Measurements from ENCODE around the gene ATL3.
"Not testable (repeated sequence)": the region's sequence is repeated elsewhere in the genome, so short reads cannot be mapped to it uniquely, and the experiment has no call there.

The ATL3 gene

DNA sequence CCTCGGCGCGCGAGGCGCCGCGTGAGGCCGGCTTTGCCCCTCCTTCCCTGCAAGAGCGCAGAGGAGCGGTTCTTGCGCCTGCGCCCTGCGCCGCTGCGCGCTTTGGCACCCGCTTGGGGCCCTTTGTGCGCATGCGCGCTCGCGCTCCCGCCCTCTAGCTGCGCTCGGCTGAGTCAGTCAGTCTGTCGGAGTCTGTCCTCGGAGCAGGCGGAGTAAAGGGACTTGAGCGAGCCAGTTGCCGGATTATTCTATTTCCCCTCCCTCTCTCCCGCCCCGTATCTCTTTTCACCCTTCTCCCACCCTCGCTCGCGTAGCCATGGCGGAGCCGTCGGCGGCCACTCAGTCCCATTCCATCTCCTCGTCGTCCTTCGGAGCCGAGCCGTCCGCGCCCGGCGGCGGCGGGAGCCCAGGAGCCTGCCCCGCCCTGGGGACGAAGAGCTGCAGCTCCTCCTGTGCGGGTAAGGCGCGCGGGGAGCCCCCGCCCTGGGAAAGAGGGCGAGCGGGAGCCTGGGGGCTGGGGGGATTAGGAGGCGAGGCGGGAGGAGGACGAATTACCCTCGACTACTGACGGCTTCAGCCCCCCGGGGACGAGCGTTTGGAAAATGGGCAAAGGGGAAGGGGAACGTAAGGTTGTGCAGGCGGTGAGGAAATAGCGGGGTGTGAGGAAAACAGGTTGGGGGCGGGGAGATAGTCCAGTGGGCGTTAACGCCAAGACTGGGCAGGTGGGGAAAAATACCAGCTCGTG is 10.3 kb upstream of the ATL3 start, which contains the start of gene RTN3:
Gene RTN3 (plus strand): TSS at position 180 of the 745 bp plus-strand sequence. CDS start 137 bp downstream, at position 317.
- peak; percentile 98 for DNase-seq

DNA sequence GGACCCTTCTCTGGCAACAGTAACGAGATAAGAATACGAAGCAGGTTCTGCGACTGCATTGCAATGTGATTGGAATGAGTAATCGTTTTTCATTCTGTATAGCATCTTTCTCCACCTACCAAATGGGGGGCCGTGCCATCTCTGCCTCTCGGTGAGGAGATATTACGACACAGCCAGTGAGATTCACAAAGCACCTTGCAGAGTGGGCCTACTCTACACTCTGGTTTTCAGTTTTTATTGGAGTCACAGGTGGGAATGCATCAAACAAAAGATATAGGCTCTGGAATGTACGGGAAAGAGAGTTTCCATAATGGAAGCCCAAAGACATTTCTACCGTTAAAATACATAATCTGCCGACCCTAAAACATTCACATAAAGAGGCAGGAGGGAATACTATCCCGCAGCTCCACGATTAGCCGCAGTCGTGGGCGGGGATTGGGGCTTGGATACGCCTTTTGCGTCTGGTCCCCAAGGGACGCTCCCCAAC is 9.7 kb upstream of the ATL3 start:
- no peak for DNase-seq

DNA sequence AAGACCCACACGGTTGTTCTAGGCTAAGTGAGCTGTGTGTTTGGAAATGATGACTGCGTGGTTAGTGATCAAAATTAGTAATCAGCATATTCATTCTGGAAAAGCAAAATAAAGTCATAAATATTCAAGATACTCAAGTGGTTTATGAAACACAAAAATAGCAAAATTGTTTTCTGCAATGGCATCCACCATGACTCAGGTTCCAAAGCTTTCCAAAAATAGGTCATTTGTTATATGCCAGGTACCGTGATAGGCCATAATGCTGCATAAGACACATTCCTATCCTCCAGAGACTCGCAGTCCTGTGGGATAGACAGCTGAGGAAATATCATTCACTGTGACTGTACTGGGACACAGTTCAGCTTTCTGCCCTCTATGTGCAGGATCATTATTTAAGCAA is 2.4 kb upstream of the ATL3 start:
- no peak for DNase-seq

DNA sequence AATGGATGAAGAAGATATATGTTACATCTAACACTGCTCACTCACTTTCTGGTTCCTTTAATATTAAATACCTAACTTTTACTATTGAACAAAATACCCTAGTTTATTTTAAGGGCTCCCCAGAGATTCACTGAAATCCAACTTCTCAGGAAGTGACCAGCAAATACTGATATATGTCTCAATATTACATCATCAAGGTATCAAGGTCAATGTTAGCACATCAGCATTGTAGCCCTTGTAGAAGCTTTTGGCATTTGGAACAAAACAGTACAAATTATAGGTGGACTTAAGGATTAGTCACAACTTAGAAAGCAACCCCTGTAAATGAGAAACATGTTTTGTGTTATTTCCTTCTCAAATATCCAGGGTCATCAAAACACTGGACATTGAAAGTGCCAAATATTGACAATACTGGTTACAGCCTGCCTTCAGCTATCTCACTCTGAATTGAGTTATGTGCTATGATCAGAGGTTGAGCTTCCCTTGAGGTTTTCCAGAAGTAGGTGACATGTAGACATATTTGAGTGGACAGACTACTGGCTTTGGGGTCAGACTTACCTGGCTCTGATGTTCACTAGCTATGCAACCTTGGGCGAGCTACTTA is 1.9 kb upstream of the ATL3 start:
- no peak for DNase-seq

DNA sequence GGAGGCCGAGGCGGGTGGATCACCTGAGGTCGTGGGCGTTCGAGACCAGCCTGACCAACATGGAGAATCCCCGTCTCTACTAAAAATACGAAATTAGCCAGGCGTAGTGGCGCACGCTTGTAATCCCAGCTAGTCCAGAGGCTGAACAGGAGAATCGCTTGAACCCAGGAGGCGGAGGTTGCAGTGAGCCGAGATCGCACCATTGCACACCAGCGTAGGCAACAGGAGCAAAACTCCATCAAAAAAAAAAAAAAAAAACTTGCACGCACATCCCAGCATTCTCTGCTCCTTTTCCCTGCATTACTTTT is 934 bp upstream of the ATL3 start:
- no peak for DNase-seq

DNA sequence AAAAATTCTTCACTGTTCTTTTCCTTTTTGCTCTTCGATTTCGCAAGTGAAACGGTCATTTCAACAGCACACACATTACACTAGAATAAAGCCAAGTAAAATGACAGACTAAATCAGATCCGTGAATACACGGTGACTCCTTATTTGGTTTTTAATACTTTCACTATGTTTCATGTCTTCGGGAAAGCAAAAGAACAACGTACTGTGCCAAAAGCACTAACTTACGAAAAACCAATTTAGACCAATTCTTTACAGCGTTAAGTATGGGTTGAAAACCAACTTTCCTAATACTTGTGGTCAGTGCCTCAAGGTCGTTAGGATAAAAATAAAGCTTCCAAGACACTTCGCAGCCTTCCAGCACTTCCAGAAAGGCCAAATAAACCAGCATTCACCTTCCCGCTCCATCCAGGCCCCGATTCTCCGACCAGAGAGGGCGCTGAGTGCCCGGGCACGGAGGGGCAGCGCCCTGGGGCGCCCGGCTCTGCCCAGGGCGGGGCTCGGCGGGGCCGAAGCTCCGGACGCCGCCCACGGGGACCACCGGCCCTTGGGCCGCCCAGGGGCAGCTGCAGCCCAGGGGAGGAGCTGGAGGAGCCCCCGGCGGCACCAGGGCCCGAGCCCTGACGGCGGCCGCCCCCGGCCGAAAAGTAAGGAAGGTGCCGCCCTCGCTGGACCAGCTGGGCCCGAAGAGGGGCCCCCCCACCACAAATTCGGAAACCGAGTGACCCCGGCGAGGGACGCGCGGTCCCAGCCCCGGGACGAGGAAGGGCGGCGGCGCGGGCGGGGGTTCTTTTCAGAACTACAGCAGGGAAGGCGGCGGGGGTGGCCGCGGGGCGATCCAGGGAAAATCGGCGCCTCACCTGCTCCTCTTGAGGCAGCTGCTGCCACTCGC is 499 bp downstream of the ATL3 start:
- peak; percentile 70 for DNase-seq

DNA sequence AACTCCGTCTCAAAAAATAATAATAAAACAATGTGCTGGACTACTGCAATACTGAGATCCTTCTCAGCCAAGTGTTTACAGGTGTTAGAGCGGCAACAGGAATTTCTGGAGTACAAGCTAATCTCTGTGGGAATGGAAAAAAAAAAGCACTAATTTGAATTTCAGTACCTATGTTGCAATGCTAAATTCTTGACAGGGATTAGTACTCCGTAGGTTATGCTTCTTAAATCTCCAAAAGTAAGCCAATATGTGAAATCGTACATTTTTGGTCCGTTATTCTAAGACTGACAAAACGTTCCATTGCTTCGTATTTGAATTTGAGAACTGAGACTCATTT is 1.1 kb downstream of the ATL3 start:
- no peak for DNase-seq

DNA sequence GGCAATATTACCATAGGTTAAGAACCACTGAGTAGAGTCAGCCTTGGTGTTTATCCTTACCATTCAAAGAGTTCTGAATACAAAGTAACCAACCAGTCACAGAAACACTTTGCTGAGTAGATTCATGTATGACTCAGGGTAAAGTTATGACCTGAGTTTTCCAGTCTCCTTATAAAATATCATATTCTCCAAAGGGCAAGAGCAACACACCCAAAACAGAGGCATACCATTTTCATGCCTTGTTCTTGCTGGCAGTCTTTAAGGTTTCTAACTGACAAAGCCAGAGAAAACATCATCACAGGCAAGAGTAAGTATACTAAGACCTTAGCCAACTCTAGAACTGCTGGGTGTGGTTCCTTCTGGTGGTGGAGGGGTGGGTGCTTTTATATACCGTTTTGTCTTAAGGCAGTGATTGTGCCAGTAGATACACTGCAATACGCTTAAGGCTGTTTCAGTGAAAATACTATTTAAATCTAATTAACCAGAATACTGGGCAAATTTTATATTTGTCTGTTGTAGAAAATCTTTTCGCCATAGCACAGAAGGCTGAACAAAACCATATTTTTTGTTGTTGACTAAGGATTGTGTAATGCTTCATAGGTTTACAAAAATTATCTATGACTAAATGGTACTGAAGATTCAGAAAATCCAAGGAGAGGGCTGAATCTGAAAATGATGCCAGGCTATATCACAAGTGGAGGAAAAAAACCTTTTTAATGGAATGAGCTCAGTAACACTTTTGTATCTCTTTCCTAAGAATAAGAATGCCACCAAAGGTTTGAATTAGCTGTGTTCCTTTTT is 3.0 kb downstream of the ATL3 start:
- no peak for DNase-seq

DNA sequence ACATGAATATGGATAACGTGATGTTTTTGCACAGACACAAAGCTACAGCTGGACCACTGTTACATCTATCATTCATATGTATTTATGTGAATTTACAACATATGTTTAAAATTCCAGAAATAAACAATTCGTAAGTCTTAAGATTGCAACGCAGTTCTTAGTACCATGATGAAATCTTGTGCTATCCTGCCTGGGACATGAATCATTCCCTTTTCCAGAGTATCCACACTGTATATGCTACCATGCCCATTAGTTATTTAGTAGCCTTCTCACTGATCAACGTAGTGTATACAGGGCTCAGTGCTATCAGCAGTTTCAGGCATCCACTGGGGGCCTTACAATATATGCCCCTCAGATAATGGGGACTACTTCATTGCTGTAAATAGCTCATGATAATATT is 4.3 kb downstream of the ATL3 start:
- DNase-seq, result no peak

DNA sequence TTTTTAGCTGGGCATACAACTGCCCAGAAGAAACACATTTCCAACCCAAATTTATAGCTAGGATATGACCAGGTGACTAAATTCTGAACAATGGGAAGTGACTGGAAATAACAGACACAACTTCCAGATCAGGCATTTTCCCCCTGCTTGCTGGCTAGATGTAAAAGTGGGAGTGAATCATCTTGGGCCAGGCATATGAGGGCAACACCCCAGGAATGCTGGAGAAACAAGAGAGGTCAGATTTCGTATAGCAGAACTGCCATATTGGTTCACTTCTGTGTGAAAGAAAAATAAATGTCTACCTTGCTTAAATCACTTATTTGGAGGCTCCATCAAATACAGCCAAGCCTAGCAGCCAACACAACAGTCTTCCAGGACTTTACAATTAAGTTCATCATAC is 7.4 kb downstream of the ATL3 start:
- no peak for DNase-seq

DNA sequence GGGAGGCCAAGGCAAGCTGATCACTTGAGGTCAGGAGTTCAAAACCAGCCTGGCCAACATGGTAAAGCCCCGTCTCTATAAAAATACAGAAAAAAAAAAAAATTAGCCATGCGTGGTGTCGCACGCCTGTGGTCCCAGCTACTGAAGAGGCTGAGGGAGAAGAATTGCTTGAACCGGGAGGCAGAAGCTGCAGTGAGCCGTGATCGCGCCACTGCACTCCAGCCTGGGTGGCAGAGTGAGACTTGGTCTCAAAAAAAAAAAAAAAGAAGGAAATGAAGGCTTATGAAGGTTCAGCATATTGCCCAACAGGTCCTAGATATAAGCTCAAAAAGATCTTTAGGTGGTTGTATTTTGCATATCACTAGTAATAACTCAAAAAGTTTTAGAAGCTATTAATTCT is 10.2 kb downstream of the ATL3 start:
- no peak for DNase-seq

DNA sequence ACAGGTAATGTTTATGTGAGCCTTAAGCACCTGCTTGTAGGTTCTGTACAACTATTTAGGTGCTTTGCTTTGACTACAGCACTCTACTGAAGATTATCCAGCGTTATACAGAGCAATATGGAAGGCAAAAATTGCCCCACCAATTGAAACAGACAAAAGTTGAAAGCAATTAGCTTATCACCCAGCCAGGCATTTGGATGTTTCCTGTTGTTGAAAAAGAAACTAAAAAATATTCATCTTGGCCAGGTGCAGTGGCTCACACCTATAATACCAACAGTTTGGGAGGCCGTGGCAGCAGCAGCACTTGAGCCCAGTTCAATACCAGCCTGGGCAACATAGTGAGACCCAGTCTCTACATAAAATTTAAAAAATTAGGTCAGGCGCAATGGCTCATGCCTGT is 18.5 kb downstream of the ATL3 start:
- DNase-seq, result no peak

DNA sequence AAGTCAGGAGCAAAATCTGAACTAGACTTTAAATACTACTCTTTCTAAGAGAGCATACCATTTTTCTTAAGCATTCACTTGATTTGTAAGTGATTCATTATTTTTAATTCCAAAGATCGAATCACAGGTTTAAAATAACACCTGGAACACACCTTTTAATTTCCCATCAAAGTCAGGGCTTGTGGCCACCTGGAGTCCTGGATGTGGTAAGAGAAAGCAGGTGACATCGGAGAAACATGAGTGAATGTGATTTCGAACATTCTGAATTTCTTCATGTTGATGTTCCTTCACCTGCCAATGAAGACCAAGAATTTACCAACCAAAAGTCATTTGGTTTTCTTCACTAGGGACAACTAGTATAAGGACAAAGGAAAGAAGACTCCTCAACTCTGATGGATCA is 28.0 kb downstream of the ATL3 start:
- DNase-seq, result no peak

DNA sequence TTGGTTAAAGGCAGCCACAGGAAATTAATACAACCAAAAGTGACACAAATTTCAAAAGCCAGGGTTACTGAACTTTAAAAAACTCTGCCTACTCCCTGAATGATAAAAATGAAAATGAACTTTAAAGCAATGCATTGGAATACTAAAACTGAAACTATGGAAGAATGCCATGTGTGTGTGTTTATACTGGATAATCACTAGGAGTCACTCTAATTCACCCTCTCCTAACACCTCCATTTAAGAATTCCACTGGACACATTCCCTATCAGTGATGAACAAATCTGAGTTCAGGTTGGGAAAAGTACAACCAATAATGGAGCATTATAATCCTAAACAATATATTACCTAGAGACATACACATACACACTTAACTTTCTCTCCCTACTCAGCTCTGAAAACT is 29.4 kb downstream of the ATL3 start:
- no peak for DNase-seq

DNA sequence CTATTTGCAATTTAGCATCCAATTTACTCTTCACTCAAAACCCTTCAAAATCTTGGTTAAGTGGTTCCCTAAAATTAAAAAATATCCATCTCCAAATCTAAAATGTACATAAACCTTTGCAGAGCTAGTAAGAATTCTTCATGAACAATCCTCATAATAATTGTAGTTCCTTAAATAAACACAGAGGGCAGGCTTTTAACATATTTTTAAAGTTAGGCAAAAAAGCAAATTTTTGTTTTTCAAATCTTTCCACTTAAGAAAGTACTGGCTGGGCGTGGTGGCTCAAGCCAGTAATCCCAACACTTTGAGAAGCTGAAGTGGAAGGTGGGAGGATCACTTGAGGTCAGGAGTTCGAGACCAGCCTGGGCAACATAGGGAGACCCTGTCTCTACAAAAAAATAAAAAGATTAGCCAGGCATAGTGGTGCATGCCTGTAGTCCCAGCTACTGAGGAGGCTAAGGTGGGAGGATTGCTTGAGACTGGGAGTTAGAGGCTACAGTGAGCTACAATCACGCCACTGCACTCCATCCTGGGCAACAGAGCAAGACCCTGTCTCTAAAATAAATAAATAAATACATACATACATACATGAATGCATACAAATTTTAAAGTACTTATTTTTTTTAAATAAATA is 31.9 kb downstream of the ATL3 start:
- no peak for DNase-seq

DNA sequence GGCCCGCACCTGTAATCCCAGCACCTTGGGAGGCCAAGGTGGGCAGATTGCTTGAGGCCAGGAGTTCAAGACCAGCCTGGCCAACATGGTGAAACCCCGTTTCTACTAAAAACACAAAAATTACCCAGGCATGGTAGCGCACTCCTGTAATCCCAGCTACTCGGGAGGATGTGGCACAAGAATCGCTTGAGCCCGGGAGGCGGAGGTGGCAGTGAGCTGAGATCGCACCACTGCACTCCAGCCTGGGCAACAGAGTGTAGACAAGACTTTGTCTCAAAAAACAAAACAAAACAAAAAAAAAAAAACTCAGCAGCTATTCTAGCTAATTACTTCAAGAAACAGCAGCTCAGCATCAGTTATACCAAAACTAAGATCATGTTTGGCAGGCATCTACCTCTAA is 32.7 kb downstream of the ATL3 start:
- not testable (repeated sequence) for DNase-seq

DNA sequence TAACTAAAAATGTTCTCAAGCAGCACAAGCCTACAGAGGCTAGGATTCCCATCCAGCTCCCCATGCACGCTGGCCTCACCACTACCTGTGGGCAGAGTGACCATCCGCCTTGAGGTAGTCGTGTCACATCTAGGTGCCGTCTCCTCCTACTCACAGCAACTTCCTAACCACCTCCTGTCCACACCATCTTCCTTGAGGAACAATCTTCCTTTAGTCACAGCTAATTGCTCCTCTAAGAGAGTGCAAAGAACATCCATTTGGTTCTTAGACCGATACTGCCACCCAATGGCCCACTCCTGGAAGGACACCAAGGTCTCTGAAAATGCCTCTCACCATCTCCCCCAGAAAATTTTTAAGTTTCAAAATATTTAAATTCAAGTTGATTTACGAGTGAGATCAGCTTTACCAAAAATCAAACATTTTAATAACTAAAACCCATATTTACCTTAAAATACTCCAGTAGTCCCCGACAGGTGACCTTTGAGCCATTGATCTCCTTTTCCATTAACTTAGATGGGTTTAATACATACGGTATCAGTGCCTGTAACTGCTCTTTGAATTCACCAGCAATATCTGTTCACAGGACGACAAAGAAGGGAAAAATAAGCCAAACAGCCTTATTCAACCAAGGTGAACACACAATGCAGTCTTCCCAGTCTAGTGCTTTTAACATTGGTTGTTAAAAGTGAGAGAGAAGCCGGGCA is 35.3 kb downstream of the ATL3 start:
- peak; percentile 61 for DNase-seq

DNA sequence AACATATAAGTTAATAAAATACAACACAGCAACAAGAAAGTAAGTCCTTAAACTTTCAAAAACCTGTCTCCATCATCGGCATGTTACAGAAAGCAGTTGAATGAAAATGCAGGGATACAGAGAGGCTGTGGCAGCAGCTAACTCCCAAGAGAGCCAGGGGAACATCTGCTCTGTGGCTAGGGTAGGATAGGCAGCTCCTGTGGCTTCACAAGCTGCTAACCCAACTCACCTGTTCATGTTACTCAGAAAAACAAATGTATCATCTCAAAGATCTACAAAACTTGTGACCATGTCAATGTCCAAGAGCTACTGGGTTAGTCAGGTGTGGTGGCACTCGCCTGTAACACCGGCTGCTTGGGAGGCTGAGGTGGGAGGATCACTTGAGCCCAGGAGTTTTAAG is 41.8 kb downstream of the ATL3 start:
- DNase-seq, result no peak

DNA sequence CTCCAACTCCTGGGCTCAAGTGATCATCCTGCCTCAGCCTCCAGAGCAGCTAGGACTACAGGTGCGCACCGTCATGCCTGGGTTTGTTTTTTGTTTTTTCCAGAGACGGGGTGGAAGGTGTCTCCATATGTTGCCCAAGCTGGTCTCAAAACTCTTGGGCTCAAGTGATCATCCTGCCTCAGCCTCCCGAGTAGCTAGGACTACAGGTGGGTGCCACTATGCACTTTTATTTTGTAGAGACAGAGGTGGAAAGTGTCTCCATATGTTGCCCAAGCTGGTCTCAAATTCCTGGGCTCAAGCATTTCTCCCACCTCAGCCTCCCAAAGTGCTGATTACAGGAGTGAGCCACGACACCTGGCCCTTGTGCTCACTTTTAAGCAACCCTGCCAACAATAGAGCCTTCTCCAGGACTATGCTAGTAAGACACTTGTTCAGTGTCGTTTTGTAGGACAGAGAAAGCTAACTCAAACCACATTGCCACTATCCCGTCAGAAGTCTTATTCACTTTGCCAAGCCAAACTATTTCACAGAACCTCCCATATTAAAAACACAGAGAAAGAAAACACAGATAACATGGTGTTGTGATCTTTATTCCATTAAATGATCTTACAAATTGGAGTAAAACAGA is 47.5 kb downstream of the ATL3 start:
- DNase-seq, result no peak

DNA sequence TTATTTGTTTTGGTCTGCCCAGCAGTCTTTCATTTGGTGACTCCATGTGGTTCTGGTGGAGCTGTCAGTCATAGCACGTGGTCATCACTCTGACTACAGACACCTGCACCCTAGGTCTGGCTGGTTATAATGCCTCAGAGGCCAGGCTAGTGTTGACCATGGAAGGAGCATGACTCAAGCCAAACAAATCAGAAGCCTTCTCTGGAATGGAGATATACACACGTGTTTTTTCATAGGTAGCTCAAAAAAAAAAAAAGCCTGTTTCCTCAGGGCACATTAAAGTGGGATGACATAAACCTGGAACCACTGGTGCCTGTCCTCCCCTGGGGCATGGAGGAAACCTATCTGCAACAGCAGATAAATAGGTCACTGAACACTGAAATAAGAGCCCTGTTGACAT is 48.9 kb downstream of the ATL3 start:
- DNase-seq, result no peak

DNA sequence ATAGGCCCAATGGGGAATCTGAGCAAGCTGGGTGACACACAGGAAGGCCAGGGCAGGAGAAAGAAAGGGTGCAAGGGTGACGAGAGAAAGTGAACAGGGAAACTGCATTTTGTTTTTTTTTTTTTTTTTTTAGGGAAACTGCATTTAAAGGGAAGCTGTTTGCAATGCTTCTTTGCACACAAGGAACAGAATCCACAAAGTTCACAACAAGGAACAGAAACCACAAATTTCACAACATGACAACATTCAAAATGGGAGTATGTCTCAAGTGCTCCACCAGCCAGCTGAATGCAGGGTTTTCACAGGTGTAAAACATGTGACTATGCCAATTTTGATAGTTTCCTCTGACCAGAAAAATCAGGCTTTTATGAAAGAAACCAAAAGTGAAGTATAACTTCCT is 50.1 kb downstream of the ATL3 start:
- DNase-seq, result no peak

DNA sequence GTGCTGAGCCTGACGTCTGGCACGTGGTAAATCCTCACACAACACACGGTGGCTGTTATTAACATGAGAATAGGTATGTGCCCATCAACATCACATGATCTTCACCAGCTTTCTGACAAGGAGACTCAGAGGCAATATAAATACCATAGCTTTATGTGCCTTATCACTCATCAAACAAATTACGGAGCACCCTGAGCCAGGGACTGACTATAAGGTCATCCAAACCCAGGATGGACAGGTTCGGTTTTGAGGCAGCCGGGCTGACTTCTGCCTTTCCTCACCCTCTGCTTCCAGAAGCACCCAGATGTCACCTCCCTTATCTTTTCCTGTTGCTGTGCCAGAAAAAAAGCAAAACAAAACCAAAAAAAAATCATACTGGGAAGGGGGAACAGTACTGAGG is 51.2 kb downstream of the ATL3 start:
- no peak for DNase-seq
